ENCODE measurements around the gene ERBB3.
A peak's percentile ranks its signal among the peaks of the same experiment; 100 is the strongest.

ERBB3 gene

DNA sequence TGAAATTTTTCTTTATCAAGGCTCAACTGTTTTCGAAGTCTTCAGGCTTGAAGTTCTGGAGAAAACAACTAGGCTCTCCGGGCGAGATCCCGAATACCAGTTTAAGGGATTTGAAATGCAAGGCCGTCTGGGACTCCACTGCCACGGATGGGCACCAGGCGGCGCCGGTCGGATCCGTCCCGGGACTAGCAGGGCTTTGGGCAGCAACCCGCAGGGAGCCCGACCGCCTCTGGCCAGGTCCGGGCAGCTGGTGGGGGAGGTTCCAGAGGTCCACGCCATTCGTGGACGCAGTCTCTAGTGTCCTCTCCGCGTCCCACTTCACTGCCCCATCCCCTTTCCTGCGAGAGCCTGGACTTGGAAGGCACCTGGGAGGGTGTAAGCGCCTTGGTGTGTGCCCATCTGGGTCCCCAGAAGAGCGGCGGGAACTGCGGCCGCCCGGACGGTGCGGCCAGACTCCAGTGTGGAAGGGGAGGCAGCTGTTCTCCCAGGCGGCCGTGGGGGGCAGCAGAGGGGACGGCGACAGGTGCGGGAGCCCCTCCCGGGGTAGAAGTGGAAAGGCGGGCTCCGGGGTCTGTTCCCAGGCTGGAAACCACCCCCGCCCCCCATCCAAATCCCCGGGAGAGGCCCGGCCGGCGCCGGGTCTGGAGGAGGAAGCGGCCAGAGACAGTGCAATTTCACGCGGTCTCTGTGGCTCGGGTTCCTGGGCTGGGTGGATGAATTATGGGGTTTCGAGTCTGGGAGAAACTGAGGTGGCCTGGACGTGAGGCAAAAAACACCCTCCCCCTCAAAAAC is 838 bp upstream of the ERBB3 start:
- DNase-seq (ENCODE audit: extremely low spot score, insufficient read length, low read depth) (peak; percentile 51), FAIRE-seq (no peak)

GRCh38 chr12:56080556-56081138 is 682 bp downstream of the ERBB3 start:
- FAIRE-seq (no peak), DNase-seq (ENCODE audit: extremely low spot score, insufficient read length, low read depth) (no peak)

- no peak for DNase-seq (ENCODE audit: extremely low spot score, insufficient read length, low read depth)
- no peak for FAIRE-seq
Observed at GRCh38 chr12:56081393-56082347, 1.7 kb downstream of the ERBB3 start.

GRCh38 chr12:56082382-56082781 is 2.4 kb downstream of the ERBB3 start:
- FAIRE-seq (no peak), DNase-seq (ENCODE audit: extremely low spot score, insufficient read length, low read depth) (no peak)

GRCh38 chr12:56082967-56083366 is 3.0 kb downstream of the ERBB3 start:
- DNase-seq (ENCODE audit: extremely low spot score, insufficient read length, low read depth) (no peak), FAIRE-seq (no peak)

- no peak for DNase-seq (ENCODE audit: extremely low spot score, insufficient read length, low read depth)
- no peak for FAIRE-seq
Observed at GRCh38 chr12:56084958-56085543, 5.1 kb downstream of the ERBB3 start.

DNA sequence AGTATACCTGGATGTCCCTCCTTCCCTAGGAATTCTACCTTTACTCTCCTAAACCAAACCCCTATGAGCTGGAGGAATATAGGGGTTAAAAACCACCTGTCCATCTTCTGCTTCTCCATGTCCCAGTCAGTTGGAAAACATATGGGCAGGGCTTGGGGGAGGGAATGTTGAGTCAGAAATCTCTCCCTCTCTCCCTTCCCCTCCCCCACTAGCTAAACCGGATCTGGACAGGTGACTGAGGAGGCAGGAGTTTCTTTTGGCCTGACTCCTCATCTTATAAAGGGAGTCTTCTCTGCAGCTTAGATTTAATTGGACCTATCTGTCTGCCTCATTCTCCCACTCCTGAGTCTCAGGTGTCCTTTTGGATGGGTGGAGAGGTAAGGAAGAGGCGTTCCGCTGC is 6.1 kb downstream of the ERBB3 start:
- FAIRE-seq (no peak), DNase-seq (ENCODE audit: extremely low spot score, insufficient read length, low read depth) (no peak)

DNA sequence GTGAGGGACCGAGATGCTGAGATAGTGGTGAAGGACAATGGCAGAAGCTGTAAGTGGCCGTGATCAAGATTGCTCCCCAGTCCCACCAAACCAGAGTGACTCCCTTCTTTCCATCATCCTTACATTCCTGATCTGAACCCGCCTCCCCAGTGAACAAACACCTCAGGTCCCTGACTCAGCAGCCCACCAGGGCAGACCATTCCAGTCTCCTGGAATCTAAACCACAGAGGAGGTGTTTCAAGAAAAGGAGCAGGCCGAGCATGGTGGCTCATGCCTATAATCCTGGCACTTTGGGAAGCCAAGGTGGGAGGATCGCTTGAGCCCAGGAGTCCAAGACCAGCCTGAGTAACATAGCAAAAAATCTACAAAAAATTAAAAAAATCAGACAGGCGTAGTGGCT is 6.6 kb downstream of the ERBB3 start:
- DNase-seq (ENCODE audit: extremely low spot score, insufficient read length, low read depth) (no peak), FAIRE-seq (no peak)

DNA sequence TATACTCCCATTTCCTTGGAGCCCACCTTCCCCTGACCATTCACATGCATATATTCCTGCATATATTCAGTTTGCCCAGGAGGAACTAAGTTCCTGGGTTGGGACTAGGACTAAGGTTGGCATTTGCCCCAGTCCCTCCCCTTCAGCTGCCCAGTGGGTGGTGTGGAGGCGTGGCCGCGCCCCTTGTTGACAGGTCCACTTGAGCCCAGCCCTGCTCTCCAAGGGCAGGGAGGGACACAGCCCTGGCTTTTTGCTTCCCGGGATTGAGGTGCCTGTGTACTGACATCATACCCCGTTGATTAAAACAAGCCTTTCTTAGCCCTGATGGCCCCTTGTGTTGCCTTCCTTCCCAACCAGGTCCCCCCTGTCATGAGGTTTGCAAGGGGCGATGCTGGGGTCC is 7.3 kb downstream of the ERBB3 start:
- no peak for FAIRE-seq
- no peak for DNase-seq (ENCODE audit: extremely low spot score, insufficient read length, low read depth)

GRCh38 chr12:56097738-56098137 is 17.8 kb downstream of the ERBB3 start:
- FAIRE-seq (no peak), DNase-seq (ENCODE audit: extremely low spot score, insufficient read length, low read depth) (no peak)

GRCh38 chr12:56098592-56098991 is 18.6 kb downstream of the ERBB3 start:
- no peak for FAIRE-seq

DNA sequence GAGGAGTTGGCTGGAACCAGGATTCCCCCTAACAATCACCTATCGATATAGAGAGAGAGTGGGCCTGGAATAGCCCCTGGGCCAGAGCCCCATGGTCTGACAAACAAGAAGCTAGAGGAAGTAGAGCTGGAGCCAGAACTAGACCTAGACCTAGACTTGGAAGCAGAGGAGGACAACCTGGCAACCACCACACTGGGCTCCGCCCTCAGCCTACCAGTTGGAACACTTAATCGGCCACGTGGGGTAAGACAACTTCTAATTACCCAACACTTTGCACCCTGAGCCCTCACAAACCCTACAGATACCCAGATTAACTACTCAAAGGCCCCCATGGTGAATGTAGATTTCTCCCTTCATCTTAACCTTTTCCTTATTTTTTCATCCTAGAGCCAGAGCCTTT is 19.8 kb downstream of the ERBB3 start:
- FAIRE-seq (no peak), DNase-seq (ENCODE audit: extremely low spot score, insufficient read length, low read depth) (no peak)

More at GRCh38 chr12:56098592-56098991, 18.6 kb downstream of the ERBB3 start:
- no peak for DNase-seq (ENCODE audit: extremely low spot score, insufficient read length, low read depth)

- DNase-seq (ENCODE audit: extremely low spot score, insufficient read length, low read depth) (no peak), FAIRE-seq (no peak)
Observed at GRCh38 chr12:56101045-56101444, 21.1 kb downstream of the ERBB3 start.

DNA sequence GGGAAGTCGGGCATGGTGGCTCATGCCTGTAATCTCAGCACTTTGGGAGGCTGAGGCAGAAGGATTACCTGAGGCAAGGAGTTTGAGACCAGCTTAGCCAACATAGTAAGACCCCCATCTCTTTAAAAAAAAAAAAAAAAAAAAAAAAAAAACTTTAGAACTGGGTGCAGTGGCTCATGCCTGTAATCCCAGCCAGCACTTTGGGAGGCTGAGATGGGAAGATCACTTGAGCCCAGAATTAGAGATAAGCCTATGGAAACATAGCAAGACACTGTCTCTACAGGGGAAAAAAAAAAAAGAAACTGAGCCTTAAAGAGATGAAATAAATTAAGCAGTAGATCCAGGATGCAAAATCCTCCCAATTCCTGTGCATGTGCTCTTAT is 22.7 kb downstream of the ERBB3 start:
- FAIRE-seq (no peak), DNase-seq (ENCODE audit: extremely low spot score, insufficient read length, low read depth) (no peak)

GRCh38 chr12:56103066-56103711 is 23.2 kb downstream of the ERBB3 start:
- FAIRE-seq (no peak), DNase-seq (ENCODE audit: extremely low spot score, insufficient read length, low read depth) (no peak)

GRCh38 chr12:56103823-56104108 is 23.8 kb downstream of the ERBB3 start:
- FAIRE-seq (no peak), DNase-seq (ENCODE audit: extremely low spot score, insufficient read length, low read depth) (no peak)

- DNase-seq (ENCODE audit: extremely low spot score, insufficient read length, low read depth): peak; percentile 95
- FAIRE-seq: peak; percentile 97
Observed at GRCh38 chr12:56104109-56104814, 24.3 kb downstream of the ERBB3 start, which contains the start of gene PA2G4. Gene PA2G4 (plus strand): TSS chr12:56104559. CDS start chr12:56104738, 179 bp downstream.

GRCh38 chr12:56104815-56105608 is 25.0 kb downstream of the ERBB3 start:
- no peak for DNase-seq (ENCODE audit: extremely low spot score, insufficient read length, low read depth)
- FAIRE-seq: no peak

- FAIRE-seq (no peak), DNase-seq (ENCODE audit: extremely low spot score, insufficient read length, low read depth) (no peak)
Observed at GRCh38 chr12:56105609-56105902, 25.6 kb downstream of the ERBB3 start.

Data from GM18507 (cell line).